Fibroblast of villous mesenchyme (primary cell): ENCODE results near the gene DOLK. TPM values are rescaled to one million over a fixed set of nuclear protein-coding genes. Genes with fewer than 3 reads are reported as not detected.

ENCODE experiments used
- DNase-seq: peaks from one replicate; pipeline ENCODE4 v3.0.0-alpha.2; 2010; ENCODE audit warnings: low read depth
- H3K4me3 ChIP-seq: 2 replicates; pipeline ENCODE4 v1.5.1; 2011; ENCODE audit warnings: low read depth, mild to moderate bottlenecking, low read length
- CTCF ChIP-seq: IDR thresholded peaks from 2 replicates; pipeline ENCODE4 v1.5.1; 2012; ENCODE audit warnings: low read depth, mild to moderate bottlenecking, low read length; ENCODE audit not compliant: insufficient read depth
- total RNA-seq: library from RNA; depleted of rRNA; stranded (reverse); fragments of >200 nt; gene quantifications from 2 replicates; pipeline ENCODE4 v1.2.3, GENCODE V29; 2012

Gene DOLK
- 24.8 and 31.5 TPM in 2 replicates for total RNA-seq

DNA sequence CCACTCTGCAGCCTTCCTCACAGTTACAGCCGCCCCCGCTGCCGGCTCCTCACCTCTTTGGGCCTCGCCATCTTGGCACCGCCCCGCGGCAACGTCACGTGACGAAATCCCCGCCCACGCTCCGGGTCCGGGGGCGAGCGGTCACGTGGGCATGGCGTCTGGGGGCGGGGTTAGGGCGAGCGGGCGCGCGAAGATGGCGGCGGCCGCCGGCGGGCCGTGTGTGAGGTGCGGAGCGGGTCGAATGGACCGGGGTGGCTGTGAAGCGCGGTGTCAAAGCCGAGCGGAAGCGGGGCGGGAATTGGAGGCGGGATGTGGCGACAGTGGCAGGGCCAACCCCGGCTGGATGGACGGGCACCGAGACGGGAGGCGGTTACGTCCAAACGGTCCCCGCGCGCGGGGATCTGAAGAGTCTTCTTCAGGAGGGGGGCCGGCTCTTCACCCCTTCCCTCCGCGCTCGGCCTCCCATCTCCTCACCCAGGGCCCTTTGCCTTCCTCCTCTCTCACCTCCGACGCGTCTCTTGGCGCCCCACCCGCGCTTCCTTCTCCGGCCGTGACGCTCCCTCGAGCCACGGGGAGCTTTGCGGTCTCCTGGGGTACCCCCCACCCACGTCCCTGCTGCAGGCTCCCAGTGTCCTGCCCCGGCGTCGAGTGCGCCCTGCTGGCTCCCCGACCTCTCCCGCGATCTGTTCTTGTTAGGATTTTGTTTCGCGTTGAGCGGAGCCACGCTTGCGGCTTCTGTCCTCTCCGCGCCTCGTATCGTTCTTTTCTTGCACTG is at the start of gene DOLK, which contains the start of gene NUP188:
Gene DOLK (minus strand): TSS at position 77 of the 775 bp plus-strand sequence. CDS start 300 bp downstream, outside the sequence.
Gene NUP188 (plus strand): TSS at position 173 of the 775 bp plus-strand sequence. CDS start 21 bp downstream, at position 194.
- TF ChIP-seq CTCF = no peak
- DNase-seq = peak; percentile 91

GRCh38 chr9:128995791-128996190 is 48.4 kb upstream of the DOLK start:
- H3K4me3 ChIP-seq = no peak overlapping the region
- TF ChIP-seq CTCF = no peak
- no peak for DNase-seq

More for the DNA sequence above, at the start of gene DOLK, which contains the start of gene NUP188:
- H3K4me3 ChIP-seq = peak within 1 kb of the TSS; percentile 97

GRCh38 chr9:128992995-128993394 is 45.6 kb upstream of the DOLK start:
- TF ChIP-seq CTCF = peak; percentile 41
- H3K4me3 ChIP-seq = no peak overlapping the region
- peak; percentile 23 for DNase-seq

GRCh38 chr9:128987805-128988204 is 40.4 kb upstream of the DOLK start:
- DNase-seq = peak; percentile 56
- no peak overlapping the region for H3K4me3 ChIP-seq
- TF ChIP-seq CTCF = no peak

DNA sequence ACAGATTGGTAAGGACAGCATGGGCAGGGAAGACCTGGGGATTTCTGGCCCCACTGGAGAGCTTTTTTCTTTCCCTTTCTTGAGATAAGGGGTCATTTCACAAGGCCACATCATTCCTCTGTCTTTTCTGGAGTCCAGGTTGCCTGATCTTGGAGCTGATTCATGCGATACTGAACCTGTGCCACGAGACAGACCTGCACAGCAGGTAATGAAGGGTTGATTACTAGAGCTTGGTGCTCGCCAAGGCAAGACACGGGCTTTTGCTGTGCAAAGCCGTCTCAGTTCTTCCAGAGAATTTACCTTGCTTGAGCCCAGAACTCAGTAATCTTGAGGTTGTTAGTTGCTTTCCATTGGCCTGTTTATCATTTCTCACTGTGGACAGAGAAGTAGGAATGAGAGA is 39.3 kb upstream of the DOLK start:
- no peak for DNase-seq
- no peak for TF ChIP-seq CTCF
- H3K4me3 ChIP-seq = no peak overlapping the region

DNA sequence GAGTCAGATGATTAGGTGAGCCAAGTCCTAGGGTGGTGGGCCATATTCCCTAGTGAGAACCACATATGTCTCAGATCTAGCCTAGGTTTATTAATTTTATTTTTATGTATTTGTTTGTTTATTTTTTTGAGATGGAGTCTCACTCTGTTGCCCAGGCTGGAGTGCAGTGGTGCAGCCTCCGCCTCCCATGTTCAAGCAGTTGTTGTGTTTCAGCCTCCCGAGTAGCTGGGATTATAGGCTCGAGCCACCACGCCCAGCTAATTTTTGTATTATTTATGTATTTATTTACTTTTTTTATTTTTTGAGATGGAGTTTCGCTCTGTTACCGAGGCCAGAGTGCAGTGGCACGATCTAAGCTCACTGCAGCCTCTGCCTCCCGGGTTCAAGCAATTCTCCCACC is 36.1 kb upstream of the DOLK start:
- DNase-seq = no peak
- TF ChIP-seq CTCF = no peak
- H3K4me3 ChIP-seq = no peak overlapping the region

DNA sequence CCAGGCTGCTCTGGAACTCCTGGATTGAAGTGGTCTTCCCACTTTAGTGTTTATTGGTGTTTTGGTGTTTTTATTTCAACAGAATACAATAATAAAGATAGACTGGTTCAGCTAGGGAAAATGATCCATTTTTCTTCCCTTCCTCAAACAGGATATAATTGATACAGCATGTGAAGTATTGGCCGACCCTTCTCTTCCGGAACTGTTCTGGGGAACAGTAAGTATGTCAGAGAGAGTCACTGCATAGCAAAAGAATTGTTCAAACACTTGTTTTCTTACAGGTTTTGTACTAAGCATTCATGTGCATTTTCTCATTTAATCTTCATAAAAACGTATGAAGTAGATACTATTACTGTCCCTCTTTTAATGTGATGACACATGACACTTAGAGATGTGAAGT is 31.7 kb upstream of the DOLK start:
- no peak overlapping the region for H3K4me3 ChIP-seq
- no peak for TF ChIP-seq CTCF
- no peak for DNase-seq
